NCI-H1105 (cell line): ENCODE results near the gene IRGC.

Experiments used
- DNase-seq: peaks from one replicate; lab custom pipeline; 2025; lab: John Stamatoyannopoulos, UW

The IRGC gene

DNA sequence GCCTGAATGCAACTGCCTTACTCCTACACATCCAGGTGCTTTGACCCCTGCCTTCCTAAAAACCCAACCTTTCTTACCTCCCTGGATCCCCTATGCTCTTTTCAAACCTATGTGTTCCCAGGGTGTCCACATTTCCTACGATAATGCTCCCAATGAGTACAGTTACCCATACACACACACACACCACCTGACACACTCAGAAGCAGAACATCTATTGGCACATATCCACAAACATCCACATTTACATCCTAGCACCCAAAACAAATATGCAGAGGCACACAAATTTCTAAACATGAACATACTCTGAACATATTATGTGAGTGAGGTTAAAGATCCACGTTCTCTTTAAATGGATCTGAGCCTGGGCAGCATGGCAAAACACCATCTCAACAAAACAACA is 23.5 kb upstream of the IRGC start:
- DNase-seq: no peak

DNA sequence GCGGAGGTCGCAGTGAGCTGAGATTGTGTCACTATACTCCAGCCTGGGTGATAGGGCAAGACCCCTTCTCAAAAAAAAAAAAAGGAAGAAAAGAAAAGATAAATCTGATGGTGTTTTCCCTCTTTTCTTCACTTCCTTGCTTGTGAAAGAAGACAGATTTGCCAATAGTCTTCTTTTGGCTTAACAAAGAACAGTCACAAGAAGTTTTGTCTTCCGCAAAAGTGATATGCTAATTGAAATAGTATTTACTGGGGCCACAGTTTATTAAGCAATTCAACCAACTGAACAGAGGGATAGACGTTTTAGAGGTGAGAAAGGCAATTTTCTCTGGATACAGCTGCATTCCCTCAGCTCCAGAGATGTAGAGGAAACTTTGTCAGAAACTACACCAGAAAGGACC is 23.0 kb upstream of the IRGC start:
- no peak for DNase-seq

DNA sequence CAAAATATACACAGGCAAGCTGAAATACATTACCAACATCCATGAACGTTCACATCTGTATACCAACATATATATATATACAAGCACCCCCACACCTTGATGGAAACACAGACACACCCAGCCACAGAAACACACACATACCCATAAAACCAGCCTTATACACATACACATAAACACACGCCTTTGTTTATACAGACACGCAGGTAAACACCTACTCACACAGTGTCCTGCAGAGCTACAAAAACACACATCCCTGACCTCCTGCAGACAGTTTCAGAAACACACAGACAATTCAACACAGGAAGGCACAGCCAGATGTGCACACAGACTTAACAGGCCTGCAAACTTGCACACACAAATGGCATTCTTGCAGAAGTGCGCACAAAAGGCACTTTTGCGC is 21.3 kb upstream of the IRGC start:
- DNase-seq: no peak

DNA sequence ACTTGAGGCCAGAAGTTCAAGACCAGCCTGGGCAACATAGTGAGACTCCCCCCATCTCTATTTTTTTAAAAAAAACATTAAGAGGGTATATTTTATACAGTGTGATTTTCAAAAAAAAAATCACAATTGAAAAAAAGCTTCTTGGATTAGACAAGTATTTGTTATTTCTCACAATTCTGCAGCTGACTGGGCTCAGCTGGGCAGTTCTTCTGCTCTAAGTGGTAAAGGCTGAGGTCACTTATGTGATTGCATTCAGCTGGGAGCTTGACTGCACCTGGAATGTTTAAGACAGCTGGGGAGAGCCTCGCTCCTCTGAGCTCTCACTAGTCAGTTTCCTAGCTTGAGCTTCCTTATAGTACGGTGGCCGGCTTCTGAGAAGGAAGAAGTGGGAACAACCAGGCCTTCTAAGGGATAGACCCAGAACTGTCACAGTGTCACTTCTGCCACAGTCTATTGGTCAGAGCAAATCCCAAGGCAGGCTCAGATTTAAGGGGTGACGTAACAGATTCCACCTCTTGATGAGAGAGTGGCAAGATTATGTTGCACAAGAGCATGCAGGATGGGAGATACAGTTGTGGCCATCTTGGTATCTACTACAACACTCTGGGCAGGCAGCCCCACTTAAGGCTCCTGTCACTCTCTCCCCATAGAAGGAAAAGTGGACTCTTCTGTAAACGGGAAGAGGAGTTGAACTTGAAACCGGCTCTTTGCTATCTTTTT is 19.7 kb upstream of the IRGC start:
- no peak for DNase-seq

DNA sequence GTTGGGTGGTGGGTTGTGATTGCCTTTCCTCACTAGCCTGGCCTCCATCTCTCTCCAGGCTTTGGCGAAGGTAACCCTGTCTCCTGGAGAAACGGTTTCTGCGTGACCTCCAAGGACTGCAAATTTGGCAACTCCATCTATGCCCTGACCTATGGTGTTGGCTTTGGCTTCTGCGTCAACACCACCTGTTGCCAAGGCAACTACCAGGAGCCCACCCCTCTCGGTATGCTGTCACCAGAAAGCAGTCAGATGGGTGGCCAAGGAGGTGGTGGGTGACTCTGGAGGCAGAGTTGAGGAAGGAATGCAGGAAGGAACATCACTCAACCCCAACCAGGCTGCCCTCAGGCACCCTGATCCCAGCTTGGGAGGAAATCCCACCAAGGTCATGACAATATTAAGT is 18.6 kb upstream of the IRGC start:
- no peak for DNase-seq

DNA sequence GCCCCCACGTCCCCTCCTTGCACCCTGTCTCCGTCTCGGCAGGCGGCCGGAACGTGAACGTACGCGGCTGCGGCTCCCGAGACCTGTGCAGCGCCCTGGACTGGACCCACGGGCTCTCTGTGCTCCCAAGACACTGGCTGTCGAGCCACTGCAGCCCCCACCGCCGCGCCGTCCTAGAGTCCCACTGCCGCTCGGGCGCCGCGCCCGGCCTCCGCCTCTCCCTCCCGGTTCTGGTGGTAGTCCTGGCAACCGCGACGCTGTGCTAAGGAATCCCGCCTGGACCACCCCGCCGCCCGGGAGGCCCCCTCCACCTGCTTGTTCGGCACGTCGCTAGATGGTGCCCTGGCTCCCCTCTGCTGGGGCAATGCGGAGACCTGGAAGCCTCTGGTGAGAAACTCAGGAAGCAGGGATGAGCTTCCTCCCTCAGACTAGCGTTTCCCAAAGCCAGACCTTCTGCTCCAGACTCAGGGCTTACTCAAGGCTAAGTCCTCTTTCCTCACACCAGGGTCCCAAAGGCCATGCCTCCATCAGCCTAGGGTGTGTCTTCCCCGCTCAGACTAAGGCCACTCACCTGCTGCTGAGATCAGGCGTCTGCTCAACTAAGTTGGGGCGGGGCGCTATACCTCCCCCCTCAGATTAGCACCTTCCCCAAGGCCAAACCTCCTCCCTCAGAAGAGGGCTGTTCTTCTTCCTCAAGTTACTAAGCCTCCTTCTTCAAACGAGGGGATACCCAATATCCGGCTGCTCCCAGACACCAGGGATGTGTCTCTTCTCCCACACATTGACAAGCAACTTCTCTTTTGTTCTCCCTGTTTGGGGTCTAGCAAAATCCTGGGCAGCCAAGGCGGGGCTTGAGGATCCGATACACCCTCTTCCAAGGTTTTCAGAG is 16.1 kb upstream of the IRGC start:
- DNase-seq: no peak

DNA sequence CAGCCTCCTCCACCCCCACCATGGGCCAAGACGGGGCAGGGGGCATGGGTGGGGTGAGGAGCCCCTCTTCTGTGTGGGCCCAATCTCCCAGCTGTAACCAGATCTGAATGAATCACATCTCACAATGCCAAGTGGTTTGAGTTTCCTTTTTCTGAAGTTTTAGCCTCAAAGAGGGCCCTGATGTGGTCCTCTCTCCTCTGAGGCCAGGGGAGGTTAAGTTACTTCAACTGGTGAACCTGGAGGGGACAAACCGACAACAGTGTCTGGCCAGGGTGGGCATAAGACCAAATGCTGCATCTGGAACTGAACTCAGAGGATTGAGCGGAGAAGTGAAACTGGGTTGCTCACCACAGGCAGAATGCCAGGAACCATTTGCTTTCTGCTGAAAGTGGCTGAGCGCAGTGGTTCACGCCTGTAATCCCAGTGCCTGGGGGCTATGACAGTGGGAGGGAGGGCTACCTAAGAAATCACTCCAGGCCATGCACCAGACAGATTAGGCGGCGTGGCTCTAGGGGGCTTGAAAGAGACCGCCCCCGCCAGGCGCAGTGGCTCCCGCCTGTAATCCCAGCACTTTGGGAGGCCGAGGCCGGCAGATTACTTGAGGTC is 15.4 kb upstream of the IRGC start:
- DNase-seq: no peak

DNA sequence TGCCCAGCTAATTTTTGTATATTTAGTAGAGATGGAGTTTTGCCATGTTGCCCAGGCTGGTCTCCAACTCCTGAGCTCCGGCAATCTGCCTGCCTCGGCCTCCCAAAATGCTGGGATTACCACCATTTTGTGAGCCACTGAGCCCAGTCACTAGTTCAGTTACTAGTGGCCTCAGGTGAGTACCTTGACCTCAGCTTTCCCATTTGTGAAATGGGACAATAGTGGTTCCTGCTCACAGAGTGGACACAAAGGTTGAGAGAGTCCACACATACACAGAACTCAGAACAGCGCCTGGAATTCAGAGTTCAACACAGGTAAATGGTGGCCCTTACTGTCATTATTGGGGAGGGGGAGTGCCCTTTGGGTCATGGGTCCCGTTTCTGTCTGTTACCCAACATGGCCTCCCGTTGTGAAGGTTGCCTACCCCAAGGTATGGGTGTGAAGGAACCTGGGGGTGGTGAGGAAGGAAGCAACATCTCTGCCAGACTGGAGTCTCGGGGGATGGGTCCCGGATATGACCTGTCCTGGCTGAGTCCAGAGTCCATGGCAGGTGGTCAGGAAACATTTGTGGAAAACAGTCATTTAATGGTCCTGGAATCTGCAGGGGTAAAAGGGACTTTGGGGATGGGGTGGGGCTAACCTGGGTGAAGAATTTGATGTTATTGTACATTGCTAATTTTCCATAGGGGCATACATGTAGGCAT is 11.7 kb upstream of the IRGC start:
- no peak for DNase-seq

DNA sequence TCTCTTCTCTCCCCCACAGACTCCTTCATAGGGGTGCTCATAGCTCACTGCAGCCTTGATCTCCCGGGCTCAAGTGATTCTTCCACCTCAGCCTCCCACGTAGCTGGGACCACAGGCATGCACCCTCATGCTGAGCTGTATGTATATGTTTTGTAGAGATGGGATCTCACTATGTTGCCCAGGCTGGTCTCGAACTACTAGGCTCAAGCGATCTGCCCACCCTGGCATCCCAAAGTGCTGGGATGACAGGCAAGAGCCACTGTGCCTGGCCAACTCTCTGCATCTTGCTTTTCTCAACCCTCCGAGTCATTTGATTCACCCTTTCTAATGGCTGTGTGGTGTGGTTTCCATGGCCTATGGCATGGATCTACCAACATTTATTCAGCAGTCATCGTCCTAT is 10.1 kb upstream of the IRGC start:
- no peak for DNase-seq

DNA sequence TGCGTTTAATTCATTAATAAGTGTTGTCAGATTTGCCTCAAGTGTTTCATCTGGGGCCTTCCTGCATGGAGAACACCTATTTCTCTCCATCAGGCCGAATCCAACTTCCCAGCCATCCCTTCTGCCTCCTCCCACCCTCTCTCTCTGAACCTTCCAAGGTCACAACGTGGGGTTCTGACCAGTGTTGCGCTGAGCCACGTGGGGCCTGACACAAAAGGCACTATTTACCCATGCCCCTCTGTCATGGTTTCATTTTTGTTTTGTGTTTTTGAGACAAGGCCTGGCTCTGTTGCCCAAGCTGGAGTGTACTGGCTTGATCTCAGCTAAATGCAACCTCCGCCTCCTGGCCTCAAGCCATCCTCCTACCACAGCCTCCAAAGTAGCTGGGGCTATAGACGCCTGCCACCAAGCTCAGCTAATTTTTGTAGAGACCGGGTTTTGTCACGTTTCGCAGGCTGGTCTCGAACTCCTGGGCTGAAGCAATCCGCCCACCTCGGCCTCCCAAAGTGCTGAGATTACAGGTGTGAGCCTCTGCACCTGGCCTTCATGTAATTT is 8.6 kb upstream of the IRGC start:
- no peak for DNase-seq

DNA sequence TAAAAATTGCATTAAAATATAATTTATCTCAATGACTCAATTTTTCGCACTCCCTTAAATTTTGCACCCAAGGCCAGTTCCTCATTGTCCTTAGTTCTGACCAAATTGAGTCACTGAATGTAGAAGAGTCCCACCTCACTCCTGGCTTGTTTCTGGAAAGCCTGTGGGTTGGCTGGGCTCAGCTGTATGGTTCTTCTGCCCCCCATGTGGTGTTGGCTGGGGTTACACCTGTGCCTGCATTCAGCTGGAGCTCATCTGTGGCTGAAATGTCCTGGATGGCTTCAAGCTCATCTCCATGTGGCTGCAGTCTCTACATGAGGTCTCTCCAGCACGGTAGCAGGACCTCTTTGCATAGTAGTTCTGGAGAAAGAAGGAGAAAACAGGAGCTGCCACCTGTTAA is 7.2 kb upstream of the IRGC start:
- no peak for DNase-seq

DNA sequence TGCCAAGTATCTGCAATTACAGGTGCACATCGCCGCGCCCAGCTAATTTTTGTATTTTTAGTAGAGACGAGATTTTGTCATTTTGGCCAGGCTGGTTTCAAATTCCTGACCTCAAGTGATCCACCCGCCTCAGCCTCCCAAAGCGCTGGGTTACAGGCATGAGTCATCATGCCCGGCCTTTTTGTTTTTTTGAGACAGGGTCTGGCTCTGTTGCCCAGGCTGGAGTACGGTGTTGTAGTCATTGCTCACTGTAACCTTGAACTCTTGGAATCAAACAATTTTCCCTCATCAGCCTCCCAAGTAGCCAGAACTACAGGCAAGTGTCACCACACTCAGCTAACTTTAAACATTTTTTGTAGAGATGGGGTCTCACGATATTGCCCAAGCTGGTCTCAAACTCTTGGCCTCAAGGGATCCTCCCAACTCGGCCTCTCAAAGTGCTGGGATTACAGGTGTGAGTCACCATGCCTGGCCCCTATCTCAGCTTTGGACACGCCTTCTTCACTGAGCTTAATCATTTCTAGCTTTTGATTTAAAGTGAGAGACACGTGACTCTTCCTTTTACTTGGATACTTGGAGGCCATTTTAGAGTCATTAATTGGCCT is 4.0 kb upstream of the IRGC start:
- DNase-seq: no peak

DNA sequence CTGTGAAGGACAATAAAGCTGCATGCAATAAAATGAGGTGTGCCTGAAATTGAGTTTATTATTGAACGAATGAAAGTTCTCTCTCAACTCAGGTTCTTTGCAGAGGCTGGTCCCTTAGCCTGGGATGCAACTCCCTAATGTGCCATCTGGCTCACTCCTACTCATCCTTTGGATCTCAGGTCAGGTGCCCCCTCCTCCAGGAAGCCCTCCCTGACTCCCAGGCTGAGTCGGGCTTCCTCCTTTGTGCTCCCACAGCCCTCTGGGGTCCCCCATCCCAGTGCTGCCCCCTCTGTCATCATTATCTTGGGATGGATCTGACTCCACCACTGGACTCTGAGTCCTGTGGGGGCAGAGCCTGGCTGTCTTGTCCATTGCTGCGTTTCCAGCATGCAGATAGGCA is 2.7 kb upstream of the IRGC start:
- no peak for DNase-seq

DNA sequence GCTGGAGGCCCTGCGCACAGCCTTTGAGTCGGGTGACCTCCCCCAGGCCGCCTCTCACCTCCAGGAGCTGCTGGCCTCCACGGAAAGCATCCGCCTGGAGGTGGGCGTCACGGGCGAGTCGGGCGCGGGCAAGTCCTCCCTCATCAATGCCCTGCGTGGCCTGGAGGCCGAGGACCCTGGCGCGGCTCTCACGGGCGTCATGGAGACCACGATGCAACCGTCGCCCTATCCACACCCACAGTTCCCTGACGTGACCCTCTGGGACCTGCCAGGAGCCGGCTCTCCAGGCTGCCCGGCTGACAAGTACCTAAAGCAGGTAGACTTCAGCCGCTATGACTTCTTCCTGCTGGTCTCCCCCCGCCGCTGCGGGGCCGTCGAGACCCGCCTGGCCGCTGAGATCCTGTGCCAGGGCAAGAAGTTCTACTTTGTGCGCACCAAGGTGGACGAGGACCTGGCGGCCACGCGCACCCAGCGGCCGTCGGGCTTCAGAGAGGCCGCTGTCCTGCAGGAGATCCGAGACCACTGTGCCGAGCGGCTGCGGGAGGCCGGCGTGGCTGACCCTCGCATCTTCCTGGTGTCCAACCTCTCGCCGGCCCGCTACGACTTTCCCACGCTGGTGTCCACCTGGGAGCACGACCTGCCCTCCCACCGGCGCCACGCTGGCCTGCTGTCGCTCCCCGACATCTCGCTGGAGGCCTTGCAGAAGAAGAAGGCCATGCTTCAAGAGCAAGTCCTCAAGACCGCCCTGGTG is 2.9 kb downstream of the IRGC start:
- no peak for DNase-seq

DNA sequence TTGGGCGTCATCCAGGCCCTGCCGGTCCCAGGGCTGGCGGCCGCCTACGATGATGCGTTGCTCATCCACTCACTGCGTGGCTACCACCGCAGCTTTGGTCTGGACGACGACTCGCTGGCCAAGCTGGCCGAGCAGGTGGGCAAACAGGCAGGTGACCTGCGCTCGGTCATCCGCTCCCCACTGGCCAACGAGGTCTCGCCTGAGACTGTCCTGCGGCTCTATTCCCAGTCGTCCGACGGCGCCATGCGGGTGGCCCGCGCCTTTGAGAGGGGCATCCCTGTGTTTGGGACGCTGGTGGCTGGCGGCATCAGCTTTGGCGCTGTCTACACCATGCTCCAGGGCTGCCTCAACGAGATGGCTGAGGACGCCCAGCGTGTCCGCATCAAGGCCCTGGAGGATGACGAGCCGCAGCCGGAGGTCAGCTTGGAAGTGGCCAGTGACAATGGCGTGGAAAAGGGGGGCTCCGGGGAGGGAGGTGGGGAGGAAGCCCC is 3.5 kb downstream of the IRGC start:
- DNase-seq: no peak

DNA sequence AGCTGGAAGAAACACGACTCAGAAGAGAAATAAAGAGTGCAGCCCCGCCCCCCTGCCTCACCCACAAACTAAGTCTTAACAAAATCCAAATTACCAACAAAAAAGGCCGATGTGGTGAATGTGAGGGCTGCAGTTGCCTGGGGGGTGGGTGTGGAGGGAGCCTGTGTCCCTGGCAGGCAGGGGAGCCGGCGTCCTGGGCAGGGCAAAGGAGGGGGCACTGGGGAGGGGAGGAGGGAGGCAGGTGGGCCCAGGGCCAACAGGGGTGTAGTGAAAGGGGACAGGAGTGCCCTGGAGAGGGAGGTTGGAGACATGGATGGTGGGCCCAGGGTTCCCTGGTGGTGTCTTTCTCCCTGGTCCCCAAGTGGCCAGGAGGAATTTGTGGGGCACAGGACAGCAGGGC is 4.0 kb downstream of the IRGC start:
- DNase-seq: no peak

DNA sequence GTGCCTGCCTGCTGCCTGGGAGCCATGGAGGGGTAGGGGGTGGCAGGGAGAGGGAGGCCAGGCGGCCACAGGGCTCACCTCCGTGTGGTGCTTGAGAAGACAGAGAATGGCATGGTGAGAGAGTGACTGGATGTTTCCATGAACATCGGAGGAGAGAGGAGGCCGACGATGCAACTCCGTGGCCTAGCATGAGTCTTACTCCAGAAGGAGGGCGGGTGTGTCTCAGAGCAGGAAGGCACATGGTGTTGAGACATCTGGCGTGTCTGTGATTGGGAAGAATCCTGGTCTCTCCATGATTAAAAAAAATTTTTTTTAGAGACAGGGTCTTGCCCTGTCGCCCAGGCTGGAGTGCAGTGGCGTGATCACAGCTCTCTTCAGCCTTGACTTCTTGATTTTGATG is 5.1 kb downstream of the IRGC start:
- no peak for DNase-seq

DNA sequence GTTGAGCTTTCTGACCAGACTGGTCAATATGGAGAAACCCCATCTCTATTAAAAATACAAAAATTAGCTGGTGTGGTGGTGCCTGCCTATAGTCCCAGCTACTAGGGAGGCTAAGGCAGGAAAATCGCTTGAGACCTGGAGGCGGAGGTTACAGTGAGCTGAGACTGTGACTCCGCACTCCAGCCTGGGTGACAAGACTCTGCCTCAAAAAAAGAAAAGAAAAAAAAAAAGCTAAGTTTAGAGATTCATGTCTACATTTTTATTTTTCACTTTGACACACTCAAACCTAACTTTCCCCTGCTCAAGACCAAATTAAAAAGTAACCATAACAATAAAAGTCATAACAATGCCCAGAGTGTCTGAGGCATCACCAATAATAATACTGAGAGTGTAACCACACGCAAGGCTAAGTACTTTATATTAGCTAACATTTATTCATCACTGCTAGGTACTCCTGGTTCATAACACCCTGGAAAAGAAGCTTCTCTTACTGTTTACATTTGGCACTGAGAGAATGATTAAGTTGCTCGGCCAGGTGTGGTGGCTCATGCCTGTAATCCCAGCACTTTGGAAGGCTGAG is 5.7 kb downstream of the IRGC start:
- no peak for DNase-seq

DNA sequence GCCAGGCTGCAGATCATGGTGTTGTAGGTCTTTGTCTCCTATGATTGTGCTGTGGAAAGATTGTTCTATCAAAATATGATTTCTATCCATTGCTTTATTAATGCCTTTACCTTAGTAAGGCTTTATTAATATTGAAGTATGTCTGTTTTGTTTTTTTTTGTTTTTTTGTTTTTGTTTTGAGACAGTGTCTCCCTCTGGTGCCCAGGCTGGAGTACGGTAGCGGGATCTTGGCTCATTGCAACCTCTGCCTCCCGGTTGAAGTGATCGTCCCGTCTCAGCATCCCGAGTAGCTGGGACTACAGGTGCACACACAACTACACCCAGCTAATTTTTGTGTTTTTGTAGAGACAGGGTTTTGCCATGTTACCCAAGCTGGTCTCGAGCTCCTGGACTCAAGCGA is 7.7 kb downstream of the IRGC start:
- no peak for DNase-seq

DNA sequence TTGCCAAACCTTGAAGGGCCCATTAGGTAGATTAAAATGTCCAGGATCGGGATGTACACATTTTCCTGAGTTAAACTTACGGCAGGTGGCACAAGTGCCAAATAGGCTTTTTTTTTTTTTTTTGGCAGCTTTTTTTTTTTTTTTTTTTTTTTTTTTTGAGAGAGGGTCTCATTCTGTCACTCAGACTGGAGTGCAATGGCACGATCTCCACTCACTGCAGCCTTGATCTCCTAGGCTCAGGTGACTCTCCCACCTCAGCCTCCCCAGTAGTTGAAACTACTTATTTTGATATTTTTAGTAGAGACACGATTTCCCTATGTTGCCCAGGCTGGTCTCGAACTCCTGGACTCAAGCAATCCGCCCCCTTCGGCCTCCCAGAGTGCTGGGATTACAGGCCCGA is 9.0 kb downstream of the IRGC start:
- DNase-seq: no peak

DNA sequence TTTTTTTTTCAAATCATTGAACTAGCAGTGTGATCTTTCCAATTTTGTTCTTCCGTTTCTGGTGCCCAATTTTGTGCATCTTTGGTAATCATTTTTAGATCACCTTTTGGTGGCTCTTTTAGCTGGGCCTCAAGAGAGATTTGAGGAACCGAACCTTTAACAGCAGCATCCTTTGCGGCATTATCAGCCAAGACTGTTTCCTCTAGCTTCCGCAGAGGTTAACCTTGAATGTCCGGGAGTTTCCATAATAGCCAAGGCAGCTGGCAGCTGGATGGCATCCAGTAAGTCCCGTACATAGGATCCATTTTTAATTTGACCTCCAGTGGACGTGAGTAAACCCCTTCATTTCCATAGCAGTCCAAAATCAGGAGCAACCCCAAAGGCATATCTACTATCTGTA is 9.6 kb downstream of the IRGC start:
- DNase-seq: no peak
